AG09319 (cell line): ENCODE data around the gene KLF6.

ENCODE experiments used
- DNase-seq: peaks from one replicate; pipeline ENCODE4 v3.0.0-alpha.2; 2010; ENCODE audit warnings: low read depth; ENCODE audit errors: extremely low read depth
- TF ChIP-seq, protein P1 (sequence below): IDR thresholded peaks from 2 replicates; pipeline ENCODE4 v1.5.1; 2011; ENCODE audit warnings: low read depth, mild to moderate bottlenecking, inconsistent platforms, low read length, moderate library complexity

The KLF6 gene

DNA sequence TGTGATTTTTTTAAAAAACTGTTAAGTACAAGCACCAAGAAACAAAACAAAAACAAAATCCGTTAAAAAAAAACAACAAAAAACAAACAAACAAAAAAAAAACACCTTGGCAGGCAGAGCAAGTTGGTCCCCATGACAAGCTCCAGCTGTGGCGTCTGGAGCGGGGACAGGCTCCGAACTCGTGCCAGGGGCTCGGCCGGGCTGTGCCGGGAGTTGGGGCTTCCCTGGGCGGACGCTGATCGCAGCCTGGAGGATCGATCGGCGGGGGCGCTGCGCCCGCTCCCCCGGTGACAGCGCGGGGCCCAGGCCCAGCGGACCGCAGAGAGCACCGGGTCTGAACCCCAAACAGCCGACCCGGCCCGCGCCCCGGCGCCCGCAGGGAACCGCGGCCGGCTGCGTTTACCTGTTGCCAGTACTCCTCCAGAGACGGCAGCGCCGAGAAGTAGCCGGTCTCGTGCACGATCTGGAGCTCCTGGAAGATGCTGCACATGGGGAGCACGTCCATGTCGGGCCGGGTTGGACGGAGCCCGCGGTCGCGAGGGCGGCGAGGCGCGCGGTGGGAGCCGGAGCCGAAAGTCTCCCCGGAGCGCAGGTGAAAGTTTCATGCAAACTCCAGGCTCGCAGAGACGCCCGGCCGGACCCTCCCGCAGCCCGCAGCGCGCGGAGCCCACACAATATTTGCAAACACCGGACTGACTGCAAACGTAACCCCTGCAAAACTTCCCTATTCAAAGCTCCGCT lies at the start of gene KLF6:
KLF6 (minus strand) TSS at position 700 of the 741 bp plus-strand sequence; CDS start at position 505, 195 bp downstream.
- TF ChIP-seq, protein P1, sequence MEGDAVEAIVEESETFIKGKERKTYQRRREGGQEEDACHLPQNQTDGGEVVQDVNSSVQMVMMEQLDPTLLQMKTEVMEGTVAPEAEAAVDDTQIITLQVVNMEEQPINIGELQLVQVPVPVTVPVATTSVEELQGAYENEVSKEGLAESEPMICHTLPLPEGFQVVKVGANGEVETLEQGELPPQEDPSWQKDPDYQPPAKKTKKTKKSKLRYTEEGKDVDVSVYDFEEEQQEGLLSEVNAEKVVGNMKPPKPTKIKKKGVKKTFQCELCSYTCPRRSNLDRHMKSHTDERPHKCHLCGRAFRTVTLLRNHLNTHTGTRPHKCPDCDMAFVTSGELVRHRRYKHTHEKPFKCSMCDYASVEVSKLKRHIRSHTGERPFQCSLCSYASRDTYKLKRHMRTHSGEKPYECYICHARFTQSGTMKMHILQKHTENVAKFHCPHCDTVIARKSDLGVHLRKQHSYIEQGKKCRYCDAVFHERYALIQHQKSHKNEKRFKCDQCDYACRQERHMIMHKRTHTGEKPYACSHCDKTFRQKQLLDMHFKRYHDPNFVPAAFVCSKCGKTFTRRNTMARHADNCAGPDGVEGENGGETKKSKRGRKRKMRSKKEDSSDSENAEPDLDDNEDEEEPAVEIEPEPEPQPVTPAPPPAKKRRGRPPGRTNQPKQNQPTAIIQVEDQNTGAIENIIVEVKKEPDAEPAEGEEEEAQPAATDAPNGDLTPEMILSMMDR: no peak
- DNase-seq: no peak

DNA sequence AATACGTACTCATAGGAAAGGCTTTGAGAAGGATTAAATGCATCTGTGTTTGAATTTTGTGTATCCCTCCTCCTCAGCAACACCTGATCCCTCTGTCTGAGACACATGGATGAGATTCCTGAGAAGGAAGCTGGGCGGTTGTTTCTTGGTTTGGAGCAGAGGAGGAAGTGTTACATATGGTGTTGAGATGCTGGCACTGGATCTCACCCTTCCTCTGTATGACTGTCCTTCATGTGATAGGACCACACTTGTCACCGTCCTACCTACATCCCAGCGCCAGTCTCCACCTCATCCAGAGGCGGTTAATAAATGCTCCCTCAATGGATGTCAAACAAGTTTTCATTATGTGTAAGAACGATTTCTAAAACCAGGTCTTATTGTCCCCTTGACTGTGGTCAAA lies 49.4 kb upstream of the KLF6 start:
- DNase-seq: no peak
- TF ChIP-seq, protein P1: no peak

DNA sequence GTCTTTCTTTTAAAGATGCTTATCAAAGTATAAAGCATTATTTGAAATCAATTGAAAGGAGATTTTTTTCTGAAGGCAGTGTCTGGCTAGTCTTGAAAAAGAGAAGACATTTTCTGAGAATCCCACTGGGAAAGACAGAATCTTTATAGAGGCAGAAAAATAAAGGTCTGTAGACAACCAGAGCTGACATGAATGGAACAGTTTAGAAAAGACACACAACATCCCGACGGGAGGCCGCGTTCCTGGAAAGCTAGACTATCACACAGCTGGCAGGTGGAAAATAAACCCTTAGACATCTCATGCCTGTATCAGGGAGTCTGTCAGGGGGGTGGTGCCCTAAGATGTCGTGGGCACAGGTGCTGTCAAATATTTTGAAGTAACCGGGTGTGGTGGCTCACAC lies 48.0 kb upstream of the KLF6 start:
- DNase-seq: no peak
- TF ChIP-seq, protein P1: no peak

GRCh38 chr10:3832022-3832786 lies 47.2 kb upstream of the KLF6 start:
- DNase-seq: no peak
- TF ChIP-seq, protein P1: no peak

DNA sequence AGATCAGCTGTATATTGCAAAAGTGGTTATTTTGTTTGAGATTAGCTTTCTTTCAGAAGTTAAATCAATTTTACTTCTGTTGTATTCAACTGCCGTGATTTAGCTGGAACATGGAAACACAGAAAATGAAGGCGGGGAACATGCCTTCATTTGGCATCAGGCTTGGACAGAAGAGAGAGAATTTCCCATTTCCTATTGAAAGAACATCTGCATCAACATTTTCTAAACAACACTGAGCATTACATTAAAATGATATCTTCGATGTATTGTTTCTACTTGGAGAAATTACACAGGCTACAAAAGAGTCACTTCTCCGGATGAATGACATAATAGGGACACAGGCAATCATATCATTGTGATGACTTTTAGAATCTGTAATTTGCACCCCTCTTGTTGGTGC lies 46.6 kb upstream of the KLF6 start:
- TF ChIP-seq, protein P1: no peak
- no peak for DNase-seq

DNA sequence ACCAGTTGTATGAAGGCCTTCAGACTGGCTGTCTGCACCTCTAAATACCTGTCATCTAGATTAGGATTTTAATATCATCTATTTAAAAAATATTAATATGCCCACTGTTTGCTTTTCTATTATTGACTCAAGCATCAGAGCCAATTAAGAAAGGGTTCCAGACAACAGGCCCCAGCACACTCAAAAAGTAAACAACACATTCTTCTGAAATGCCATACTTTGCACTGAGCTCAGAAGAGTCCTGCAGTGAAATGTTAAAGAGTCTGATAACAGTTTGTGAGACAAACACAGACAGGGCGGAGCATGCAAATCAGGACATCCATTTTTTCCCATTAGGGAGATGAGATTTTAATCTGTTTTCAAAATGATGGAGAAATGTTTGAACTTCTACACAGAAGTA lies 45.9 kb upstream of the KLF6 start:
- DNase-seq: no peak
- TF ChIP-seq, protein P1: no peak
